GM21528 (cell line): ENCODE data around the gene TNS1.
"Not testable (repeated sequence)": the region's sequence is repeated elsewhere in the genome, so short reads cannot be mapped to it uniquely, and the experiment has no call there.

Experiments used
- ATAC-seq: cut with Tn5 transposase; IDR thresholded peaks from one replicate; pipeline ENCODE4 v1.9.1; 2021; ENCODE audit warnings: mild to moderate bottlenecking, moderate library complexity; ENCODE audit not compliant: unreplicated experiment, low FRiP score

TNS1 gene

GRCh38 chr2:217825469-217826235 lies 177.1 kb downstream of the TNS1 start:
- ATAC-seq = no peak

- no peak for ATAC-seq
Observed at GRCh38 chr2:217824223-217824622, 178.6 kb downstream of the TNS1 start.

GRCh38 chr2:217823626-217824025 lies 179.2 kb downstream of the TNS1 start:
- no peak for ATAC-seq

- no peak for ATAC-seq
Observed at GRCh38 chr2:217822296-217823252, 180.2 kb downstream of the TNS1 start.

- no peak for ATAC-seq
Observed at GRCh38 chr2:217821536-217822147, 181.2 kb downstream of the TNS1 start.

- ATAC-seq = no peak
Observed at GRCh38 chr2:217820904-217821303, 181.9 kb downstream of the TNS1 start.

- no peak for ATAC-seq
Observed at GRCh38 chr2:217820091-217820819, 182.5 kb downstream of the TNS1 start.

- no peak for ATAC-seq
Observed at GRCh38 chr2:217818293-217818850, 184.4 kb downstream of the TNS1 start.

- no peak for ATAC-seq
Observed at GRCh38 chr2:217817466-217818292, 185.1 kb downstream of the TNS1 start.

- no peak for ATAC-seq
Observed at GRCh38 chr2:217816396-217816869, 186.4 kb downstream of the TNS1 start.

- no peak for ATAC-seq
Observed at GRCh38 chr2:217813828-217814227, 189.0 kb downstream of the TNS1 start.

GRCh38 chr2:217812170-217812569 lies 190.6 kb downstream of the TNS1 start:
- ATAC-seq = no peak

GRCh38 chr2:217810260-217810659 lies 192.5 kb downstream of the TNS1 start:
- no peak for ATAC-seq

GRCh38 chr2:217809736-217810135 lies 193.1 kb downstream of the TNS1 start:
- ATAC-seq = no peak

- ATAC-seq = not testable (repeated sequence)
Observed at GRCh38 chr2:217808967-217809366, 193.8 kb downstream of the TNS1 start.

GRCh38 chr2:217808326-217808725 lies 194.5 kb downstream of the TNS1 start:
- no peak for ATAC-seq

- no peak for ATAC-seq
Observed at GRCh38 chr2:217807753-217808152, 195.0 kb downstream of the TNS1 start.

GRCh38 chr2:217807025-217807424 lies 195.8 kb downstream of the TNS1 start:
- no peak for ATAC-seq

GRCh38 chr2:217806482-217806765 lies 196.4 kb downstream of the TNS1 start:
- no peak for ATAC-seq
